GM13976 (cell line): ENCODE results near the gene KCNC1.

ENCODE experiments used
- DNase-seq: peaks from one replicate; pipeline ENCODE4 v3.0.0; 2012; ENCODE audit warnings: low spot score
- in situ Hi-C: fragments of 300-500 bp; cut with MboI; formaldehyde crosslinking; loops from one replicate; pipeline ENCODE4 v1.12.0; 2022; ENCODE audit warnings: low sequenced_read_pairs, mixed read lengths, inconsistent platforms; ENCODE audit not compliant: unreplicated experiment
- TF ChIP-seq, protein P1 (sequence below): IDR thresholded peaks from 2 replicates; pipeline ENCODE4 v1.5.1; 2012; ENCODE audit warnings: borderline replicate concordance, mild to moderate bottlenecking; ENCODE audit not compliant: insufficient read depth; ENCODE audit errors: extremely low read depth, missing control alignments, control extremely low read depth

KCNC1 gene

DNA sequence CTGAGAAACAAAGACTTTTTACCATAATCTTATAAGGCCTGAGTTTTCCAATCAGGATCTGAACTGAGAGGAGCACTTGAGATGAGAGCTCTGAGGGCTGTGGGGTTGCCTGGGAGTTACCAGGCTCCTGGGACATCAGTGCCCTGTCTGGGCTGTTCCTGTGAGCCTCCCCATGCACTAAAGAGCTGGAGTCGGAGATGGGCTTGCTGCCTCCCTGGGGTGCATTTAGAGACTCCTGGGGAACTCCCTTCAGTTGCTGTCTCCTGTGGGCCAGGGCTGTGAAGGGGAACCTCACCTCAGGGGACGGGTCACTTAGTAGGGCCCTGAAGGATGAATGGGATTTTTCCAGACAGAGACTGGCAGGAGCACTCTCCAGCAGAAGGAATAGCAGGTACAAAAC, 33.3 kb downstream of the KCNC1 start:
- DNase-seq = no peak
- TF ChIP-seq, protein P1, sequence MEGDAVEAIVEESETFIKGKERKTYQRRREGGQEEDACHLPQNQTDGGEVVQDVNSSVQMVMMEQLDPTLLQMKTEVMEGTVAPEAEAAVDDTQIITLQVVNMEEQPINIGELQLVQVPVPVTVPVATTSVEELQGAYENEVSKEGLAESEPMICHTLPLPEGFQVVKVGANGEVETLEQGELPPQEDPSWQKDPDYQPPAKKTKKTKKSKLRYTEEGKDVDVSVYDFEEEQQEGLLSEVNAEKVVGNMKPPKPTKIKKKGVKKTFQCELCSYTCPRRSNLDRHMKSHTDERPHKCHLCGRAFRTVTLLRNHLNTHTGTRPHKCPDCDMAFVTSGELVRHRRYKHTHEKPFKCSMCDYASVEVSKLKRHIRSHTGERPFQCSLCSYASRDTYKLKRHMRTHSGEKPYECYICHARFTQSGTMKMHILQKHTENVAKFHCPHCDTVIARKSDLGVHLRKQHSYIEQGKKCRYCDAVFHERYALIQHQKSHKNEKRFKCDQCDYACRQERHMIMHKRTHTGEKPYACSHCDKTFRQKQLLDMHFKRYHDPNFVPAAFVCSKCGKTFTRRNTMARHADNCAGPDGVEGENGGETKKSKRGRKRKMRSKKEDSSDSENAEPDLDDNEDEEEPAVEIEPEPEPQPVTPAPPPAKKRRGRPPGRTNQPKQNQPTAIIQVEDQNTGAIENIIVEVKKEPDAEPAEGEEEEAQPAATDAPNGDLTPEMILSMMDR = no peak
- in situ Hi-C loops = no loop called here

DNA sequence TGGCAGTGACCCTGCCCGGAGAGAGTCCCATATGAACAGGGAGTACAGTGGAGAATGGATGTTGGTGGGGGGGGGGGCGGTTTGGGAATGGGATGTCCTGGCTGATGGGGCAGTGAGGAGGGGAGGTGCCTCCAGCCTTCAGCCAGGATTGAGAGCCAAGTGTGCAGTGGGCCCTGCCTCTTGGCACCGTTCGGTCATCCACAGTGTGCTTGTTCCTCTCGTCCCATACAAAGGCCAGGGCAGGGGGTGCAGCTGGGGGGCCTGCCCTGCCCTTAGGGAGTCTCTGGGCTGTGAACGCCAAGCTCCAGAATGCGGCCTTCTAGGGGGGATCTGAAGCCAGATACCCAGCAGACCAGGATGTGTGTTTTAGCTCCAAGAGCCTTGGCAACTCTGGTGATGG, 34.0 kb downstream of the KCNC1 start:
- TF ChIP-seq, protein P1 = no peak
- in situ Hi-C loops = no loop called here
- no peak for DNase-seq

DNA sequence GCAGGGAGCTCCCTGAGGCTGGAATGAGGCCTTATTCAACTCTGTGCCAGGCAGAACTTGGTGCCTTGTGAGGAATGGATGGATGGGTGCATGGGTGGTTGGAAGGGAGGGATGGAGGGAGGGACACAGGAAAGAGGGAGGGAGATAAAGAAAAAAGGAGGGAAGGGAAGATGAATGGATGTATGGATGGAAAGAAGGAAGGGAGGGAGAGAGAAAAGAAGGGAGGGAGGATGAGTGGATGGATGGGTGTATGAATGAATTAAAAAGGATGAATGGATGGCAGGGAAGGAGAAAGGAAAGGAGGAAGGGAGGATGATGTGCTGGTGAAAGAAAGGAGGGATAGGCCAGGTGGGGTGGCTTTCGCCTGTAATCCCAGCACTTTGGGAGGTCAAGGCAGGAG, 34.6 kb downstream of the KCNC1 start:
- TF ChIP-seq, protein P1 = no peak
- in situ Hi-C loops = no loop called here
- DNase-seq = no peak

DNA sequence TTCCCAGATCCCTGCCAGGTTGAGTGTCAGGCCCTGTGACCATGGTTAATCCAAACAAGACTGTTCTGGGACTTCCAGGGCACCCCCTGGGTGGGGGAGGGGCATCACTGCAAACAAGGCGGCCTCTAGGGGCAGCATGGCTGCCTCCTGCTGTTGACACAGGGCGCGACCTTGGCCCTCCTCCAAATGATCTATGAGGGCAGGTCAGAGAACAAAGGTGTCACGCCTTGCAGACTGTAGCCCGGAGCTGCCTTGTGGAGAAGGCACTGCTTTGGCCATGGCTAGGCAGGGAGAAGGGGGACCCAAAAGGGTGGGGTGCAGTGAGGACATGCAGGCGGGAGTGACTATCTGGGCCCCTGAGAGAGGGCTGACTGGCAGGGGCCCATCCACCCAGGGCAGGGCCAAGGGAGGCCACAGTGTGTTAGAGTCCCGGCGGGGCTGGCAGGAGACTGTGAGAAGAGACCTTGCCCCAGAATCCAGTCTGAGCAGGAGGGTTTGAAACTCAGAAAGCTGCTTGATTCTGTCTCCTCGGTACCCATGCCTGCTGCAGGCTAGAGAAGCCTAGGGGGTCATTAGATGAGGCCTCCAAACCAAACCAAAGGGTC, 35.6 kb downstream of the KCNC1 start:
- DNase-seq = no peak

DNA sequence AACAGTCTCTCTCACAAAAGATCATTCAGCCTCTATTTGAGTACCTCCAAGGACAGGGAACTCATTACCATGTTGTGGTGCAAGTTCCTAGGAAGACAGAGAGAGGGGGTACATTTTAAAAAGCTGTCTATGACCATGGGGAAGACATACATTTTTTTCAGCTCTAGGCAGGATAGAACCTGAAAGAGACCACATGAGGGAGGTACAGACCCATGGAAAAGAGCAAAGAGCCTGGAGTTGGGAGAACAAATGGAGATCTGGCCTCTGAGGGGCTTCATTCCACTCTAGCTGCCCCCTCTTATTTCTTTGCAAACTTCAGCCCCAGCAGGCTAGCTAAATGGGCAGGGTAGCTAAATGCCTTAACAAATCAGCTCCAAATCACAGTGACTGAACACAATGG, 36.3 kb downstream of the KCNC1 start:
- in situ Hi-C loops = no loop called here
- no peak for DNase-seq
- TF ChIP-seq, protein P1 = no peak

More for the DNA sequence above, 35.6 kb downstream of the KCNC1 start:
- TF ChIP-seq, protein P1 = no peak
- in situ Hi-C loops = no loop called here

DNA sequence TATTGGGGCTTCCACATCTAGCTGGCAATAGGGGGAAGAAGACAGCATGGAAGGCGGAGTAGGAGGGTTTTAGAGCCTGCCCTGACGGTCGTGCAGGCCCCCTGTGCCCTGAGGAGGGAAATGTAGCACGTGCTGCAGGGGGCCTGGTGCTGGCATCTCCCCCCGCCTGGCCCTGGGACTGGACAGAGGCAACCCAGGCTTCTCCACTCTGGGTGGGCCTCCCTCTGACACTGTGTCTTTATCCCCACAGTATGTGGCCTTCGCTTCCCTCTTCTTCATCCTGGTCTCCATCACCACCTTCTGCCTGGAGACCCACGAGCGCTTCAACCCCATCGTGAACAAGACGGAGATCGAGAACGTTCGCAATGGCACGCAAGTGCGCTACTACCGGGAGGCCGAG, 36.8 kb downstream of the KCNC1 start:
- TF ChIP-seq, protein P1 = no peak
- in situ Hi-C loops = no loop called here
- no peak for DNase-seq

DNA sequence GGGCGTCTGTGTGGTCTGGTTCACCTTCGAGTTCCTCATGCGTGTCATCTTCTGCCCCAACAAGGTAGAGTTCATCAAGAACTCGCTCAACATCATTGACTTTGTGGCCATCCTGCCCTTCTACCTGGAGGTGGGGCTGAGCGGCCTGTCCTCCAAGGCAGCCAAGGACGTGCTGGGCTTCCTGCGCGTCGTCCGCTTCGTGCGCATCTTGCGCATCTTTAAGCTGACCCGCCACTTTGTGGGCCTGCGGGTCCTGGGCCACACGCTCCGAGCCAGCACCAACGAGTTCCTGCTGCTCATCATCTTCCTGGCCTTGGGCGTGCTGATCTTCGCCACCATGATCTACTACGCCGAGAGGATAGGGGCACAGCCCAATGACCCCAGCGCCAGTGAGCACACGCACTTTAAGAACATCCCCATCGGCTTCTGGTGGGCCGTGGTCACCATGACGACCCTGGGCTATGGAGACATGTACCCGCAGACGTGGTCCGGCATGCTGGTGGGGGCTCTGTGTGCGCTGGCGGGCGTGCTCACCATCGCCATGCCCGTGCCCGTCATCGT, 37.3 kb downstream of the KCNC1 start:
- TF ChIP-seq, protein P1 = no peak
- in situ Hi-C loops = no loop called here
- DNase-seq = no peak
